IgD-negative memory B cell (primary cell): ENCODE results near the gene IQSEC1. TPM values are rescaled to one million over a fixed set of nuclear protein-coding genes. Genes with fewer than 3 reads are reported as not detected.

Experiments
- H3K27ac Mint-ChIP-seq, 3 donors: one replicate each; pipeline ENCODE4 v1.8.0; 2020 to 2022; ENCODE audit warnings: mild to moderate bottlenecking in 3 of 3, mixed read lengths in 3 of 3, moderate library complexity in 1 of 3
- H3K27me3 Mint-ChIP-seq: one replicate; pipeline ENCODE4 v1.8.0; 2021; ENCODE audit warnings: mixed read lengths
- H3K36me3 Mint-ChIP-seq: one replicate; pipeline ENCODE4 v1.8.0; 2020; ENCODE audit warnings: mild to moderate bottlenecking, mixed read lengths
- H3K4me1 Mint-ChIP-seq, 3 donors: one replicate each; pipeline ENCODE4 v1.8.0; 2020 to 2022; ENCODE audit warnings: mixed read lengths in 3 of 3, mild to moderate bottlenecking in 1 of 3
- H3K4me3 Mint-ChIP-seq, 4 donors: one replicate each; pipeline ENCODE4 v1.8.0; 2020 to 2022; ENCODE audit warnings: mild to moderate bottlenecking in 4 of 4, mixed read lengths in 4 of 4, moderate library complexity in 3 of 4
- H3K9me3 Mint-ChIP-seq, 3 donors: one replicate each; pipeline ENCODE4 v1.8.0; 2020 to 2021; ENCODE audit warnings: mixed read lengths in 3 of 3, mild to moderate bottlenecking in 1 of 3
- polyA plus RNA-seq: library from polyadenylated mRNA; unstranded; fragments of 300-500 nt; fragmentation: Illumina TruSeq; gene quantifications from one replicate; pipeline ENCODE4 v1.2.3, GENCODE V29; 2021

Gene IQSEC1
- polyA plus RNA-seq, 1 donor from 2014 or later = 52.5 TPM

DNA sequence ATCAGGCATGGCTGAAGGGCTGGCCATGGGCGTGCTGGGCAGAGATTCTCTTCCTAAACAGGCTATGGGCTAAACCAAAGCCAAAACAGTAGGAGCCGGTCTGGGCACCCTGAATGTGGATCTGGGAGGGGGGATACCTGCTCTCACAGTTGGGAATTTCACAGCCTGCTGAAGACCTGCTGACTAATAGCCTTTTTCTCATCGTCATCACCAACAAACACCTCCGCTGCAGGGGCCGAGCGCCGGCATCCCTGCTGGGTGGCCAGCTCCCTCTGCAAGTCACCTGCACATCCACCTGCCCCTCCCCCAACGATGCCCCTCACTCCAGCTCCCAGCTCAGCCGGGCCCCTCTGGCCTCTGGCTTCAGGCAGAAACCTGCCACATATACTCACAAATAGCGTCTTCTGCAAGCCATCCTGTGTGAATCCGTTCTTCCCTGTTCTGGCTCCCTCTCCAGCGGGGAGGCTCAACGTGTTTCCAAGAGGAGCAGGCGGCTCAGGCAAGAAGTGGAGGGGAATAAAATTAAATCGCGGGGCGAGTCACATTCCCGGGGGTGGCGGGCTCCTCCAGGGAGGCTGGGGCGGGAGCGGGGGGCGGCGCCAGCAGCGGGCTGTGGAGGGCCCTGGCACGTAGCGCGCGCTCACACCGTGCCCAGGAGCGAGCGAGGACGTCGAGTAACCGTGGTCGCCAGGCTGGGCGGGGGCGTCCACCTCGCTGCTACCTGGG, 466 bp downstream of the IQSEC1 start:
- H3K27me3 Mint-ChIP-seq = peaks cover 6% of the 10 kb centered on the region
- H3K4me3 Mint-ChIP-seq = peak overlapping the region; percentile 81 to 96 (median 91)
- H3K27ac Mint-ChIP-seq = peak overlapping the region; percentile 82 to 89 (median 86)
- no peaks in the 10 kb centered on the region for H3K9me3 Mint-ChIP-seq
- peaks cover 33 to 43% (median 34%) of the 10 kb centered on the region in 3 donors for H3K4me1 Mint-ChIP-seq
- peaks cover 6% of the 10 kb centered on the region for H3K36me3 Mint-ChIP-seq

DNA sequence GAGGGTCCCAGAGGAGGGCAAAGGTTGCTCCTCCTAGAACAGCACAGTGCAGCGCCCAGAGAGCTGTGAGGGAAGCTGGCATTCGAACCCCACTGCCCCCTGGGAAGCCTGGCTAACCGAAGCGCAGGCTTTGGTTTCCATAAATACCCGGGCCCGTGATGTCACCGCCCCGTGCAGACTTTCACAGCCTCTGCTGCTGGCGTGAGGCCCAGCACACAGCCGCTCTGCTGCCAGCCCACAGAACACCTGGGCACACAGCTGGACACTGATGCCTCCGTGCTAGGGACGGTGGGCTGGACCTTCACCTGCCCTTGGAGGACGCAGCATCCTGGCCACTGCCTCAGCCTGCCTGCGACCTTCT, 1.0 kb downstream of the IQSEC1 start:
- Mint-ChIP-seq H3K9me3 (no peaks in the 10 kb centered on the region), H3K4me3 (peak overlapping the region; percentile 81 to 96 (median 91))

DNA sequence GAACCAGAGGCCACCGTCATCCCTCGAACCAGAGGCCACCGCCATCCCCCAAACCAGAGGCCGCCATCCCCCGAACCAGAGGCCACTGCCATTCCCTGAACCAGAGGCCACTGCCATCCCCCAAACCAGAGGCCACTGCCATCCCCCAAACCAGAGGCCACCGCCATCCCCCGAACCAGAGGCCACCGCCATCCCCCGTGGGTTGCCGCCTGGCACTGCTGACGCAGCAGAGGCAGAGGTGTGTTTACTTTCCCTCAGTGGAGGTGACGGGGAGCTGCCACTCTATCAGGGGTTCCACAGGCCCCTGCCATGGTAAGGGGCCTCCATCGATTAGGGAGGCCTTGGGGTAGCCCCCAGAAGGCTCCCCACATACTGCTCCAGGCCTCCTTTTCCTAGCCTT, 1.5 kb downstream of the IQSEC1 start:
- Mint-ChIP-seq H3K36me3 (peaks cover 6% of the 10 kb centered on the region), H3K9me3 (no peaks in the 10 kb centered on the region), H3K4me1 (peaks cover 33 to 45% (median 34%) of the 10 kb centered on the region in 3 donors), H3K4me3 (peak overlapping the region; percentile 81 to 96 (median 91)), H3K27ac (peak overlapping the region in 1 of 3 donors; percentile 86), H3K27me3 (peaks cover 6% of the 10 kb centered on the region)

More for the DNA sequence above, 1.0 kb downstream of the IQSEC1 start:
- H3K4me1 Mint-ChIP-seq = peaks cover 30 to 43% (median 34%) of the 10 kb centered on the region in 3 donors
- H3K36me3 Mint-ChIP-seq = peaks cover 6% of the 10 kb centered on the region
- peaks cover 6% of the 10 kb centered on the region for H3K27me3 Mint-ChIP-seq
- peak overlapping the region; percentile 82 to 89 (median 86) for H3K27ac Mint-ChIP-seq

DNA sequence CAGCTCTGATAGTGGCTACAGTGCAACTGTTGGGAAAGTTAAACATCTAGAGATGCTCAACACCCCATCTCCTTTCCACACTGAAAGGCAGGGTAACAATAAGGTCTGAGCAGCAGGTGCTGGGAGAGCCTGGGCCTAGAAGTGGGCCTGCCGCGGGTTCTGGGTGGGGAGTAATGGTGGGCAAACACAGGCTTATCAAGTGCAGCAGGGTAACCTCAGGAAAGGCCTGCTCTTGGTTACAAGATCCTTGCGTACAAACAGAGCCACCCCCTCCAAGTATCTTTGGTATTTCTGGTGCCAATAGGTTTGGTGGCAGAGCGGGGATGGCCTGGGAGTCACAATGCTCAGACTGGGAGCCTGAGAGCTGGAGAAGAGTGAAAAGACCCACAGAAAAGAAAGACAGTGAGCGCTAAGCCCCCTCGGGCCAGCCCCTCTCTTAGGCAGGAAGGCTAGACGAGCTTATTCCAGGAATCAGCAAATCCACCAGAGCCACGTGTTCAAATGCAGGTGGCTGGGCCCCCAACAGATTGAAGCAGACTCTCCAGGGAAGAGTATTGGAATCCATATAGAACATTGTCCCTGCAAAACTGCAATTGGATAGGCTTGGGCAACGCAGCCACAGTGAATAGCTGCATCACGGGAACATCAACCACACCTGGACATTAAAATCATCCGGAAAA, 2.7 kb downstream of the IQSEC1 start:
- Mint-ChIP-seq H3K4me1 (peaks cover 42 to 55% (median 42%) of the 10 kb centered on the region in 3 donors), H3K27me3 (peaks cover 6% of the 10 kb centered on the region), H3K9me3 (no peaks in the 10 kb centered on the region), H3K36me3 (peaks cover 6% of the 10 kb centered on the region), H3K27ac (peak overlapping the region; percentile 80 to 95 (median 95)), H3K4me3 (peak overlapping the region; percentile 20 to 80 (median 60))

DNA sequence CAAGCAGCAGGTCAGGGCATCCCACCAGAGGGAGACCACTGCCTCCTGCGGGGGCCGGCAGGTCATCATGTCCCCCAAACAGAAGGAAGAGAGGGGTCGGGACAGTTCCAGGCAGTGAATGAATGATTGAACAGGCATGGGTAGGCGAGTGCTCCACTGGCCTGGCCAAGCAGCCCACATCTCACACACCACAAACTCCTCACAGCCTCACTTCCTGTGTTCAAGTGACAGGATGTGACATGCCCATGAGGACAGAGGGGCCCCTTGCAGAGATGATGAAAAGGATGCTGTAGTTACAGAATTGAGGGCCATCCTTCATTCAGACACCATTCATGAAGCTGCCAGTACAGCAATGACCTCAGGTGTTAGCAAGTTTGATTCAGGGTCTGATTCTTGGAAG, 3.7 kb downstream of the IQSEC1 start:
- peaks cover 3% of the 10 kb centered on the region for H3K27me3 Mint-ChIP-seq
- H3K4me3 Mint-ChIP-seq = peak overlapping the region; percentile 21 to 80 (median 63)
- H3K4me1 Mint-ChIP-seq = peaks cover 43 to 58% (median 47%) of the 10 kb centered on the region in 3 donors
- H3K27ac Mint-ChIP-seq = peak overlapping the region; percentile 80 to 95 (median 91)
- H3K9me3 Mint-ChIP-seq = no peaks in the 10 kb centered on the region
- H3K36me3 Mint-ChIP-seq = peaks cover 9% of the 10 kb centered on the region

DNA sequence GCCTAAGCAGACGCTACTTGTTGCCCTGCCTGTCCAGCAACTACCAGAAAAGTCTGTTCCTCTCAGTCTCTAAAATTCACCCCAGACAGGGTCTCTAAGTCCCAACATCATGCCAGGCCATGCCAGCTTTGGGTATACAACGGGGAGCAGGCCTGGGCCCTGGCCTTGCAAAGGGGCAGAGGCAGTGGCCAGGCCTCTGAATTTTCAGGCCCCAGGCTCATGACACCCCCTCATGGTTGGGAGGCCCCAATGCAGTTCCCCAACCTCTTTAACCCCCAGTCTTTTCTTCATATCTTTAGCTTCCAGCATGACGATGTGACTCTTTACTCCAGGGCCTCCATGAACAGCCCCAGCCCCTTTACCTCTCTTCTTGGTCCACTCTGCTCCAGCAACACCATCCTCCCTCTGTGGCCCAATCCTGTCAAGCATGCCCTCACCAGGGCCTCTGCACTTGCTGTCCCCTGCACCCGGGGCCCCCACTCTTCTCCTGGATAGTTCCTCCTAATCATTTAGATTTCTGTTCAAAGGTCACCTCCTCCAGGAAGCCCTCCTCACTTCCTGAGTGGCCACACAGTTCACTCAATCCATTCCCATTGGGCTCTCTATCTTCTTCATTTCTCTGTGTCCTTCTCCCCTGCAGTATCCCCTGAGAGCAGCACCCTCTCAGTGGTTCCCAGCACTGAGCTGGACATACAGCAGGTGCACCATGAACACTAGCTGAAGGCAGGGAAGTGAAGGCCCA, 4.8 kb downstream of the IQSEC1 start:
- Mint-ChIP-seq H3K27ac (peak overlapping the region in 2 of 3 donors; percentile 50 to 95), H3K27me3 (no peaks in the 10 kb centered on the region), H3K9me3 (no peaks in the 10 kb centered on the region), H3K36me3 (peaks cover 13% of the 10 kb centered on the region), H3K4me1 (peaks cover 44 to 57% (median 47%) of the 10 kb centered on the region in 3 donors), H3K4me3 (peak overlapping the region in 2 of 4 donors; percentile 38 to 39)

DNA sequence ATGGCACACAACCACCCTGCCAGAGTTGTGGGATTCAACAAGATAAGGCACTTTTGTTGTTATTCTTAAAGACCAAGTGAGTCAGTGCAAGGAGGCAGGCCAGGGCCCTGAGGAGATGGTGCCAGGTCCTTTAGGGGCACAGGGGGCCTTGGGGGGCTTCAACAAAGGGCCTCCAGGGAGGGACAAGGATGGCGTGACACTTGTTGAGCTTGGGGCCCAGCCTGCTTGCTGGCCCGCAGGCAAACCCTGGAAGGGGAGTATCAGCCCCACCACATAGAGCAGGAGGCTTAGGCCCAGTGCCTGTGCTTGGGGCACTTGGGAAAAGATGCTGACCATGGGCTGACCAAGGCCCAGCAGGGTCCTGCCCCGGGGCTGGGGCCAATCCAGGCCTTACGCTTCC, 5.5 kb downstream of the IQSEC1 start:
- Mint-ChIP-seq H3K36me3 (peaks cover 13% of the 10 kb centered on the region), H3K27ac (peak overlapping the region in 1 of 3 donors; percentile 71), H3K27me3 (no peaks in the 10 kb centered on the region), H3K4me3 (no peak overlapping the region), H3K9me3 (no peaks in the 10 kb centered on the region), H3K4me1 (peaks cover 44 to 57% (median 45%) of the 10 kb centered on the region in 3 donors)

DNA sequence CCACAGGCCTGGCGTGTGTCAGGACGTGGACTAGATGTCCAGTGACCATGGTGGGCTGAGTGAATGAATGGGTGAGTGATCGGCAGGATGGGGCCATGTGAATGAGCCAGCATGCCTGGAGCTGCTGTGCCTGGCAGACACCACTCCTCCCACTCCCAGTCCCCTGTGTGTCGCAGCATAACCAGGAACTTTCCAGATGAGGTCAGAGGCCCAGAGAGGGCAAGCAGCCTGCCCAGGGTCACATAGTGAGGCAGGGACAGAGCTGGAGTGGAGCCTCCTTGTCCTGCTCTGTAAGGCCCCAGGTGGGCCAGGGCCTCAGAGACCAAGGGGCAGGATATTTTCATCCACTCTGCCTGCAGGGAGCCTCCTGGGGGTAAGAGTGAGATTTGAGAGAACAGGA, 6.4 kb downstream of the IQSEC1 start:
- Mint-ChIP-seq H3K27me3 (no peaks in the 10 kb centered on the region), H3K9me3 (no peaks in the 10 kb centered on the region), H3K4me3 (no peak overlapping the region), H3K36me3 (peaks cover 13% of the 10 kb centered on the region), H3K27ac (peak overlapping the region; percentile 29 to 85 (median 72)), H3K4me1 (peaks cover 37 to 53% (median 42%) of the 10 kb centered on the region in 3 donors)

DNA sequence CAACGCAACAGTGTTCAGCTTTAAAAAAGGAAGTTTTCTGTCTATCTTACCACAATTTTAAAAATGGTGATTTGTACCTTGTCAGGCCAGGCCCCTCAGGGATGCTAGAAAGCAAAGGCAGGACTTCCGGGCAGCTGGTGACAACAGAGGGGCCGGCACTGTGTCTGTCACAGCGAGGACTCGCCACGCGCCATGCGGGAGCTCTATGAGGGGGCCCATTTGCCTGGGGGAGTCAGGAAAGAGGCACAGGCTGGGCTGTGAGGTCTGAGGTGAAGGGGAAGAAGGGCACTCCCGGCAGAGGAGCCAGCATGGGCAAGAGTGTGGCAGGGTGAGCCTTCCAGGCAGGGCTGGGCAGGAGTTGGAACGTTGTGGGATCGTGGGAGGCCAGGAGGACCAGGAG, 7.0 kb downstream of the IQSEC1 start:
- peaks cover 37 to 49% (median 40%) of the 10 kb centered on the region in 3 donors for H3K4me1 Mint-ChIP-seq
- H3K36me3 Mint-ChIP-seq = peaks cover 13% of the 10 kb centered on the region
- H3K27me3 Mint-ChIP-seq = no peaks in the 10 kb centered on the region
- H3K9me3 Mint-ChIP-seq = no peaks in the 10 kb centered on the region
- peak overlapping the region in 1 of 4 donors; percentile 87 for H3K4me3 Mint-ChIP-seq
- peak overlapping the region; percentile 85 to 89 (median 85) for H3K27ac Mint-ChIP-seq

DNA sequence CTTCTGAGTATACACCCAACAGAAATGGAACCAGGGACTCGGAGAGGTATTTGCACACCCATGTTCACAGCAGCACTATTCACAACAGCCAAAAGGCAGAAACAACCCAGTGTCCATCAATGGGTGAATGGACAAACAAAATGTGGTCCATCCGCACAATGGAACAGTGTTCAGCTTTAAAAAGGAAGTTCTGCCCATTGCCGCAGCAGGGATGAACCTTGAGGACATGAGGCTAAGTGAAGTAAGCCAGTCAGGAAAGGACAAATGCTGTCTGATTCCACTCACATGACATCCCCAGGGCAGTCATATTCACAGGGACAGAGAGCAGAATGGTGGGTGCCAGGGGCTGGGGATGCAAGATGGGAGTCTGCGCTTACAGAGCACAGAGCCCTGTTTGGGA, 7.5 kb downstream of the IQSEC1 start:
- no peaks in the 10 kb centered on the region for H3K9me3 Mint-ChIP-seq
- H3K4me3 Mint-ChIP-seq = peak overlapping the region in 2 of 4 donors; percentile 18 to 87
- H3K27me3 Mint-ChIP-seq = no peaks in the 10 kb centered on the region
- H3K27ac Mint-ChIP-seq = peak overlapping the region; percentile 85 to 89 (median 85)
- H3K4me1 Mint-ChIP-seq = peaks cover 36 to 49% (median 41%) of the 10 kb centered on the region in 3 donors
- peaks cover 13% of the 10 kb centered on the region for H3K36me3 Mint-ChIP-seq

DNA sequence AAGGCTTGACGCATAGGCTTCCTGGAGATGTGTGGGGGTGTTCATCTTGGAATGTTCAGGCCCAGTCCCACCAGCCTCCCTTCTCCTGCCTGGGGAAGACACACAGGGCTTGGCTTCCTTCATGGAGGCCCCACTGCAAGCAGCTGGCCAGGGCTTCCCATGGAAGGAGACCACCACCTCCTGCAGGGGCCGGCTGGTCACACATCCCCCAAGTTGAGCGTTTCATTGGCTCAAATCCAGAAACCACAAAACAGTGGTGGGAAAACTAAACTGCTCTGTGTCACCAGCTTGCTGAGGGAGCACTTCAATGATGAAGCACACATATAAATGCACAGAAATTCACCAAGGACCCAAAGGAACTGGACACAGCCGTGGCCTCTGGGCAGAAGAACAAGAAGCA, 8.3 kb downstream of the IQSEC1 start:
- Mint-ChIP-seq H3K36me3 (peaks cover 17% of the 10 kb centered on the region), H3K27me3 (no peaks in the 10 kb centered on the region), H3K4me1 (peaks cover 30 to 42% (median 35%) of the 10 kb centered on the region in 3 donors), H3K4me3 (peak overlapping the region in 1 of 4 donors; percentile 18), H3K27ac (peak overlapping the region in 2 of 3 donors; percentile 85), H3K9me3 (no peaks in the 10 kb centered on the region)

DNA sequence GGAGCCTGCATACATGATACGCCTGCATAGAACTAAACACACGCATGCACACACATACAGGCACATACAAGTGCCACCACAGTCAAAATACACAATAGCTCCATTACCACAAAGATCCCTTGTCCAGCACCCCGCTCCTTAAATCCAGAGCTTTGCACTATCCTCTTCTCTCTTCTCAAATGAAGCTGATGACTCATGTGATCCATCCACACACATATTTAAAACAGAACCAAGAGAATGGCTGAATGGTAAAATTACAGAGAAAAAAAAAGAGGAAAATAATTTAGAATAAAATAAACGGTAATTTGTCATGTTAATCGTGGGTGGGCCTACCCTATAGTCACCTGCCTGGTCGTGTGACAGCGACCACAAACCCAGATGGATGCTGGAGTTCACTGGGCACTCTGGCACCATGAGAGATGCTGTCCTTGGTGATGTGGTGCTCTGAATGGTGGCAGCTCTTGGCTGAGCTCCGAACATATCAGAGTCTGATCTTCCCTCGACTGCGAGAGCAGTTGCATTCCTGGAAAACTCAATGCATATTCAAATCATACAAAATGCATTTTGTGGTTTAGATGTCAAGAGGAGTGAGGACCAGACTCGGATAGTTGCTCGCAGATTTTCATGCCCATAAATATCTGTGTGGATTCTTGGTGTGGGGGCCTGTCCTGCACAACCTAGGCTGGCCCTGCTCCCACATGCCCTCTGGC, 8.9 kb downstream of the IQSEC1 start:
- Mint-ChIP-seq H3K4me1 (peaks cover 24 to 35% (median 29%) of the 10 kb centered on the region in 3 donors), H3K4me3 (no peak overlapping the region), H3K27me3 (no peaks in the 10 kb centered on the region), H3K36me3 (peaks cover 17% of the 10 kb centered on the region), H3K9me3 (no peaks in the 10 kb centered on the region), H3K27ac (no peak overlapping the region)

DNA sequence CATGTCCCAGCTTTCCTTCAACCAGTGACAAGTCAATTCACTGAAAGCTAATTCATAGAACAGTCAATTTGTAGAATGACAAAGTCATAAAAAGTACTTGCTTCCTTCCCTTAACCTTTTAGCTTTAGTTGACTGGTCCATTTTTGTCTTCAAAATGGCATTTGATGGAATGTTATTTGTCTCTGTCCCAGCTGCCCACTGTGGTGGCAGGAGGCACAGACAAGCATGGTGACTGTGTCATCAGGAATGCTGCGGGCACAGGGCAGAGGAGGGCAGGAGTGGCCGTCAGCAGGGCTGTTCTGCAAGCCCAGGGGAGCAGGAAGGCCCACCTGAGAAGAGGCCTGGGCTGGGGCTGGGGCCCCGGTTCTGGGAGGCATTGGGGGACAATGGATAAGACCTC, 10.0 kb downstream of the IQSEC1 start:
- Mint-ChIP-seq H3K27me3 (no peaks in the 10 kb centered on the region), H3K27ac (peak overlapping the region in 2 of 3 donors; percentile 23 to 91), H3K4me3 (peak overlapping the region in 1 of 4 donors; percentile 44), H3K36me3 (peaks cover 12% of the 10 kb centered on the region), H3K9me3 (no peaks in the 10 kb centered on the region), H3K4me1 (peaks cover 14 to 25% (median 22%) of the 10 kb centered on the region in 3 donors)

DNA sequence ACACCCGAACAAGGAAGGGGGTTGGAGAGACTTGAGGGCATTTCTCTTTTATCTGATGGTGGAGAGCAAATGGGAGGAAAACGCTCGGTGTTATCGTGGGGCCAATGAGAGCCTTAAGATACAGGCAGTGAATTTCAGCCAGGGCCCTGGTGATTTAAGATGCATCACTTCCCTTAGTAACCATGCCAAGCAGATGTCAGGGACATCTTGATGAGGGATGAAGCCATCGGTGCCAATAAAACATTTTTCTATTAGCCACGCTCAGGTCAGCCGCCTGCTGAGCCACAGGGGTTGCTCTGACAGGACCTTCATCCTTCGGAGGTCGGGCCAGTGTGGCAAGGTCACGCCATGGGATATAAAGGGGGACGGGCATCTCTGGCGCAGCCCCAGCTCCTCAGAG, 10.6 kb downstream of the IQSEC1 start:
- peaks cover 11% of the 10 kb centered on the region for H3K36me3 Mint-ChIP-seq
- H3K4me3 Mint-ChIP-seq = no peak overlapping the region
- no peaks in the 10 kb centered on the region for H3K27me3 Mint-ChIP-seq
- peaks cover 13 to 24% (median 22%) of the 10 kb centered on the region in 3 donors for H3K4me1 Mint-ChIP-seq
- peak overlapping the region in 1 of 3 donors; percentile 80 for H3K27ac Mint-ChIP-seq
- no peaks in the 10 kb centered on the region for H3K9me3 Mint-ChIP-seq
